ENCODE measurements around the gene CCDC6.

CCDC6 gene

GRCh38 chr10:59857921-59858320, 48.4 kb downstream of the CCDC6 start:
- no peak for TF ChIP-seq FOXP2 (optimal IDR thresholded peaks at IDR 0.05; ENCODE audit: borderline replicate concordance, extremely low read depth, extremely low read length, insufficient read depth)

GRCh38 chr10:59857049-59857448, 49.3 kb downstream of the CCDC6 start:
- TF ChIP-seq FOXP2 (optimal IDR thresholded peaks at IDR 0.05; ENCODE audit: borderline replicate concordance, extremely low read depth, extremely low read length, insufficient read depth) (no peak), TAF1 (IDR thresholded peaks at IDR 0.05; ENCODE audit: borderline replicate concordance, insufficient read depth, low read length) (no peak), REST (IDR thresholded peaks at IDR 0.05; ENCODE audit: insufficient read depth in 1 of 2, low read depth in 2 of 2, low read length in 2 of 2) (no peak), SIN3A (IDR thresholded peaks at IDR 0.05; ENCODE audit: borderline replicate concordance, insufficient read depth, low read length) (no peak), POLR2AphosphoS5 (IDR thresholded peaks at IDR 0.05; ENCODE audit: low read depth, low read length) (no peak)

GRCh38 chr10:59856104-59856503, 50.3 kb downstream of the CCDC6 start:
- no peak for TF ChIP-seq FOXP2 (optimal IDR thresholded peaks at IDR 0.05; ENCODE audit: borderline replicate concordance, extremely low read depth, extremely low read length, insufficient read depth)
- TF ChIP-seq REST (IDR thresholded peaks at IDR 0.05; ENCODE audit: insufficient read depth in 1 of 2, low read depth in 2 of 2, low read length in 2 of 2) = no peak
- no peak for TF ChIP-seq TAF1 (IDR thresholded peaks at IDR 0.05; ENCODE audit: borderline replicate concordance, insufficient read depth, low read length)
- TF ChIP-seq SIN3A (IDR thresholded peaks at IDR 0.05; ENCODE audit: borderline replicate concordance, insufficient read depth, low read length) = no peak
- no peak for TF ChIP-seq POLR2AphosphoS5 (IDR thresholded peaks at IDR 0.05; ENCODE audit: low read depth, low read length)

- TF ChIP-seq TAF1 (IDR thresholded peaks at IDR 0.05; ENCODE audit: borderline replicate concordance, insufficient read depth, low read length) (no peak), SIN3A (IDR thresholded peaks at IDR 0.05; ENCODE audit: borderline replicate concordance, insufficient read depth, low read length) (no peak), POLR2AphosphoS5 (IDR thresholded peaks at IDR 0.05; ENCODE audit: low read depth, low read length) (no peak), REST (IDR thresholded peaks at IDR 0.05; ENCODE audit: insufficient read depth in 1 of 2, low read depth in 2 of 2, low read length in 2 of 2) (no peak), FOXP2 (optimal IDR thresholded peaks at IDR 0.05; ENCODE audit: borderline replicate concordance, extremely low read depth, extremely low read length, insufficient read depth) (no peak)
These were observed 51.8 kb downstream of the CCDC6 start for GRCh38 chr10:59854571-59854970.

GRCh38 chr10:59852670-59853069, 53.7 kb downstream of the CCDC6 start:
- TF ChIP-seq REST (IDR thresholded peaks at IDR 0.05; ENCODE audit: insufficient read depth in 1 of 2, low read depth in 2 of 2, low read length in 2 of 2) = no peak
- TF ChIP-seq FOXP2 (optimal IDR thresholded peaks at IDR 0.05; ENCODE audit: borderline replicate concordance, extremely low read depth, extremely low read length, insufficient read depth) = no peak
- no peak for TF ChIP-seq POLR2AphosphoS5 (IDR thresholded peaks at IDR 0.05; ENCODE audit: low read depth, low read length)
- TF ChIP-seq SIN3A (IDR thresholded peaks at IDR 0.05; ENCODE audit: borderline replicate concordance, insufficient read depth, low read length) = no peak
- TF ChIP-seq TAF1 (IDR thresholded peaks at IDR 0.05; ENCODE audit: borderline replicate concordance, insufficient read depth, low read length) = no peak

Measured in PFSK-1 (cell line).